Spleen (tissue), 7 donors: ENCODE measurements around the gene HESX1.

Experiments
- POLR2A ChIP-seq, 3 donors: fragments of 450-650 bp; IDR thresholded peaks; one replicate each; pipeline ENCODE4 v1.5.1; 2017; ENCODE audit warnings: antibody characterized with exemption in 3 of 3, mild to moderate bottlenecking in 1 of 3
- POLR2AphosphoS5 ChIP-seq, 3 donors: sonication (generic); formaldehyde crosslinking; IDR thresholded peaks; one replicate each; pipeline ENCODE4 v1.5.1; 2017; ENCODE audit warnings: antibody characterized with exemption in 3 of 3
- TF ChIP-seq, protein P1 (sequence below), 11 experiments: fragments of 200-600 bp in 7 of 11; fragments of 450-650 bp in 4 of 11; sonication (generic) in 4 of 11; IDR thresholded peaks in 8 of 11; conservative IDR thresholded peaks in 3 of 11; 1 replicate in 7 of 11; 2 replicates in 4 of 11; pipeline versions ENCODE4 v1.4.0 to v1.8.0; 2016 to 2021; ENCODE audit warnings: antibody characterized with exemption in 11 of 11, inconsistent platforms in 4 of 11, mild to moderate bottlenecking in 1 of 11
- donor health status: DM: no; HTN: no; CAD: no; lungs with moderate emphysema.
- donor health status: DM: no; HTN: no; CAD: no.
- donor health status: DM: no; HTN: no; CAD: no.

GRCh38 chr3:57176045-57176444 is 23.7 kb downstream of the HESX1 start:
- TF ChIP-seq POLR2AphosphoS5 (IDR thresholded peaks at IDR 0.05) (no peak), POLR2A (IDR thresholded peaks at IDR 0.05) (no peak)
- TF ChIP-seq, protein P1, sequence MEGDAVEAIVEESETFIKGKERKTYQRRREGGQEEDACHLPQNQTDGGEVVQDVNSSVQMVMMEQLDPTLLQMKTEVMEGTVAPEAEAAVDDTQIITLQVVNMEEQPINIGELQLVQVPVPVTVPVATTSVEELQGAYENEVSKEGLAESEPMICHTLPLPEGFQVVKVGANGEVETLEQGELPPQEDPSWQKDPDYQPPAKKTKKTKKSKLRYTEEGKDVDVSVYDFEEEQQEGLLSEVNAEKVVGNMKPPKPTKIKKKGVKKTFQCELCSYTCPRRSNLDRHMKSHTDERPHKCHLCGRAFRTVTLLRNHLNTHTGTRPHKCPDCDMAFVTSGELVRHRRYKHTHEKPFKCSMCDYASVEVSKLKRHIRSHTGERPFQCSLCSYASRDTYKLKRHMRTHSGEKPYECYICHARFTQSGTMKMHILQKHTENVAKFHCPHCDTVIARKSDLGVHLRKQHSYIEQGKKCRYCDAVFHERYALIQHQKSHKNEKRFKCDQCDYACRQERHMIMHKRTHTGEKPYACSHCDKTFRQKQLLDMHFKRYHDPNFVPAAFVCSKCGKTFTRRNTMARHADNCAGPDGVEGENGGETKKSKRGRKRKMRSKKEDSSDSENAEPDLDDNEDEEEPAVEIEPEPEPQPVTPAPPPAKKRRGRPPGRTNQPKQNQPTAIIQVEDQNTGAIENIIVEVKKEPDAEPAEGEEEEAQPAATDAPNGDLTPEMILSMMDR (IDR thresholded peaks at IDR 0.05 in 8 of 11, conservative IDR thresholded peaks at IDR 0.05 in 3 of 11), result no peak
